ENCODE measurements around the gene TRIM73.
A peak's percentile ranks its signal among the peaks of the same experiment; 100 is the strongest.
"Not testable (repeated sequence)": the region's sequence is repeated elsewhere in the genome, so short reads cannot be mapped to it uniquely, and the experiment has no call there.

TRIM73 gene

DNA sequence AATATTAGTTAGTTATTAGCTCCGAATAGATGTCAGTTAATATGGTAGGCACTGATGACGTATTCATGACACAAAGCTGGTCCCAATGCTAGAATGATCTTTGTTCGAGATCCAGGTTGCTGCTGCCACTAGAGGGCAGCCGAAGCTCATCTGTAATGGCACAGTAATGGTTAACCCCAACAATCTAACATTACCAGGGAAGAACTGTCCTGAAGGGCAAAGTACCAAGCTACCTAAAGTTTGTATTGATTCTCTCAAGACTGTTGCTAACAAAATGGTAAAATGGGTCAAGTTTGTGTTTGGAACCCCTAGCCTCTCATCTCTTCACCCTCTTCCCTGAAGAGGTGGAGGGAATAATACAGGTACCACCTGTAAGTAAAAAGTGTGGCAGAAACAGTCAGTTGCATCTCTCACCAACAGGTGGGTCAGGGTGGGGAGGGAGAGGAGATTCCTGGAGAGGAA, 57.1 kb downstream of the TRIM73 start:
- DNase-seq (ENCODE audit: low spot score); H3K27ac ChIP-seq; POLR2A ChIA-PET (ENCODE audit: low non-redundant PET); CTCF ChIA-PET: not testable (repeated sequence)
- TF ChIP-seq, protein P1, sequence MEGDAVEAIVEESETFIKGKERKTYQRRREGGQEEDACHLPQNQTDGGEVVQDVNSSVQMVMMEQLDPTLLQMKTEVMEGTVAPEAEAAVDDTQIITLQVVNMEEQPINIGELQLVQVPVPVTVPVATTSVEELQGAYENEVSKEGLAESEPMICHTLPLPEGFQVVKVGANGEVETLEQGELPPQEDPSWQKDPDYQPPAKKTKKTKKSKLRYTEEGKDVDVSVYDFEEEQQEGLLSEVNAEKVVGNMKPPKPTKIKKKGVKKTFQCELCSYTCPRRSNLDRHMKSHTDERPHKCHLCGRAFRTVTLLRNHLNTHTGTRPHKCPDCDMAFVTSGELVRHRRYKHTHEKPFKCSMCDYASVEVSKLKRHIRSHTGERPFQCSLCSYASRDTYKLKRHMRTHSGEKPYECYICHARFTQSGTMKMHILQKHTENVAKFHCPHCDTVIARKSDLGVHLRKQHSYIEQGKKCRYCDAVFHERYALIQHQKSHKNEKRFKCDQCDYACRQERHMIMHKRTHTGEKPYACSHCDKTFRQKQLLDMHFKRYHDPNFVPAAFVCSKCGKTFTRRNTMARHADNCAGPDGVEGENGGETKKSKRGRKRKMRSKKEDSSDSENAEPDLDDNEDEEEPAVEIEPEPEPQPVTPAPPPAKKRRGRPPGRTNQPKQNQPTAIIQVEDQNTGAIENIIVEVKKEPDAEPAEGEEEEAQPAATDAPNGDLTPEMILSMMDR (conservative IDR thresholded peaks at IDR 0.05; ENCODE audit: low read depth), result peak; percentile 49; the same call in 1 of the 2 replicates

All from RWPE1 (cell line).